ENCODE data around the gene ABHD16B.

ABHD16B gene

DNA sequence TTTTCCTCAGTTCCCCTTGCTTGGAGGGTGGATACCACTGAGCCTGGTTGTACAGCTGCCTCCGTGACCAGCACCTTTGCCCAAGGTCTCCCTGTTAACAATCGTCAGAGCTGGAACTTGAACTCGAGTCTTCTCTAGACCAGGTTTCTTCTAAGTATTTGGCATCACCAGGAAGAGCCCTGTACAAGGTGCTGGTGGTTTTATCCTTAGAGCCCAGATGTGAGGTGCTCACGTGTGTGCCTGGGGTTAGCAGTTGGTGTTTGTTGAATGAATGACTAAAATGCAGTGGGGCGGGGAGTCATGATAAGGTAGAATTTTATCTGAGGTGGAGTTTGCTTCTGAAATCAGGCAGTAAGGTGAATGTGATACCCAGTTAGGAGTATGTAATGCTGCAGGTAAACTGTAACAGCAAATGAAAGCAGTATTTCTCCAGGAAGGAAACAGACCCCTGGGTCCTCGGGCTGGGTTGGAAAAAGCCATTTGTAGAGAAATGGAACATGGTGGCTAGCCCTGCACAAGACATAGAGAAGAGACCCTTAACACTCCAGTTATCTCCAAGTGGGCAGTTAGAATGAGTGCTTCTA is 36.8 kb downstream of the ABHD16B start:
- no peak for DNase-seq

DNA sequence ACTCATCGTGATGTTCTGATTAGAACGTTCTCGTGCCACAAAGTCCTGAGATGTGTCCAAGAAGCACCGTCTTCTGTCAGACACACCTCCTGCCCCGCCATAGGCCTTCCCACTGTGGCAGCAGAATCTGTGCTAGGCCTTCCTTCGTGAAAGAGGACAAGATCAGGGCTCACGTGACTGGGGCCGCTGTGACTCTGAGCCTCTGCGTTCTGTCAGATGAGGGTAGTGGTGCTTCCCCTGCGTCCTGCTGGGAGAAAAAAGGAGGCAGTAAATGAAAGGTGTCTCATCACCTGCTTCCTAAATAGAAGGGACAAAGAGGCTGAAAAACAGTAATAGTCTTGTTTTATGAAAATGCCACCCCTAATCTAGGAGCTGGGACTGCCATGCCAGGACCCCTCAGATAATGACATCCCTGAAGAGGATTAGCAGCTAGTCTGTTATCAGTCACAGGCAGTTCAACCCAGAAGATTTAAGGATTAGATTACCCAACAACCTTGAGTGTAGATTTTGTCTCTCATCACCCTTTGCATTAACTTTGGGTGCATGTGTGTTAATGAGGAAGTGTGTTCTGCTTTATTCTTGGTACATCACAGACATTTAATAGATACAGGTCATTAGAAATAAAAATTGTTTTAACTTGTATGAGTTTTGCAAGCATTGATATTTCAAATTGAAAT is 37.7 kb downstream of the ABHD16B start:
- no peak for DNase-seq

DNA sequence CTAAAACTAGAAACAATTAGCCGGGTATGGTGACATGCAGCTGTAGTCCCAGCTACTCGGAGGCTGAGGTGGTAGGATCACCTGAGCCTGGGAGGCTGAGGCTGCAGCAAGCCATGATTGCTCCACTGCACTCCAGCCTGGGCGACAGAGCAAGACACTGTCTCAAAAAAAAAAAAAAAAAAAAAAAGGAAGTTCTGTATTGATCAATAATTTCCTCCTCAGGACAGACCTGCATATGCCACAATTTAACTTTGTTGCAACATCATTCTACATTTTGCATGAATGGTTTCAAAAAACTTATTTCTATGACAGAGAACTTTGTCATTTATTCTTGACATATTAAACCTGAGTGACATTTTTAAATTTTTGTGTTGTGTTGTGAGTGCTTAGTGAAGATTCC is 39.1 kb downstream of the ABHD16B start:
- DNase-seq: no peak

DNA sequence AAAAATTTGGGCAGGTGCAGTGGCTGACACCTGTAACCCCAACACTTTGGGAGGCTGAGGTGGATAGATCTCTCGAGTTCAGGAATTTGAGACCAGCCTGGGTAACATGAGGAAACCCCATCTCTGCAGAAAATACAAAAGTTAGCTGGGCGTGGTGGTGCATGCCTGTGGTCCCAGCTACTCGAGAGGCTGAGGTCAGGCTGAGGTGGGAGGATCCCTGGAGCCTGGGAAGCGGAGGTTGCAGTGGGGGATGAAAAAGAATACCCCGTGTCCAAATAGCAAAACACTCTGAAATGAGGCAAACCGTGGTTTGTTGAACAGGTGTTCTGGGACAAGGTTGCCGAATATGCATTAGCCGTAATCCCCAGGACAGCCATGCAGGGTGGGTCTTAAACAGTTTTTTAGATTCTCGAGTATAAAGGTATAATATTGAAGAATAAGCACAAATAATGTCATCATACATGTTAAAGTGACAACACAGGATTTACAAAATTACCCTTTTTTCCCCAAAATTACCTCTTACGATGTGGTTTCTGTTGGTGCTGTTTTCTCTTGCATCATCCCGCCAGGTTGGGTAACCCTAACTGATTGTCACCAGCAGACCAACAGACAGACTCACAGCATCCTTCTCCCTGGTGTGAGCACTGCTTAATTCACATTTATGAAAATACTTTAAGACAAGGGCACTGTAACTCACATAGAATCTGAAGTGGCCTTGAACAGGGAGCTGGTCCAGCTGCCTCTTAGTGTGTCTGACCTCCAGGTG is 42.7 kb downstream of the ABHD16B start:
- DNase-seq: no peak

DNA sequence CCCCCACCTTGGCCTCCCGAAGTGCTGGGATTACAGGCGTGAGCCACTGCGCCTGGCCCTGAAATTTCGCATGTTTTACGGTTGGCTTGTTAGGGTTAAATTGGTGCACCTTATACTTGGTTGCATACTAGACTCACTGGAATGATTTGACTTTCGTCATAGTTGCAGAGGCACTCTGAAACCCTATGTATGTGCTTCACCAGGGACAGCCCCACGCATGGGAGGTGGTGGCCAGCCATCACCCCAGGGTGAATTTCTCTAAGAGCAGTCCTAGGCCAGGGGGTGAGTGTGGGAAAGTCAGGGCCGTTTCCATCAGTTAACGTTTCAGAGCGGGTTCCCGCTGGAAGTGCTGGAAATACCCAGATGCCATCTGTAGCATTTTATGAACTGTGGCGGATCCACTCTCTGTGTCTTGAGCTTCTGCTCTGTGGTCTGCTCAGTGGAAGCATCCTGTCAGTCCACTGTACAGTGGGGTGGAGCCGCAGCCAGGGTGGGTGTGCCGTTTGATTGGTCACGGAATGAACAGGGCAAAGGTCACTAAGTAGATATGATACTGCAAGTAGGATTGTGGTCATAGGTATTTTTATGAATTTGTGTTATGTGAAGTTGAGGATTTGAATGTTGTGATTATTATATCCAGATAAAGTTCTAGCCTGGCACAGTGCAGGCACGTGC is 46.8 kb downstream of the ABHD16B start:
- DNase-seq: no peak

DNA sequence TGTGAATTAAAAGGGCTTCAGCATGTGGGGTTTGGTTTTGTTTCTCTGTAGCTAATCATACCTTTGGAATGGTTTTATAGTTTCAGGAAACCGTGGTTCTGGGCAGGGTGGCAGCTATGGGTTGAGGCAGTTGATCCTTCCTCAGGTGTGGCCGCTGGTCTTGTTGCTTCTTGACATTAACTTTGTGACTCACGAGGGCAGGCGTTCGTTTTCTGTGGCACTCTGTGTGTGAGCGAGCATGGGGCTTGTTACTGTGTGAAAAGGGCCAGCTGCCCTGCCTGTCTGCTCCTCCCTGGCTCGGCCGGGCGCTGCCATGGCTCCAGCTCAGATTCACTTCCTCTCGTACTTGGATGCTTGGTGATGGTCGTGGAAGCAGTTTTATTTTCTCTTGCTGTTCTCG is 49.9 kb downstream of the ABHD16B start:
- DNase-seq: no peak

All from activated CD4-positive, alpha-beta T cell treated with anti-CD3 and anti-CD28 coated beads for 4 hours (primary cell).